Fibroblast of villous mesenchyme (primary cell): Measurements from ENCODE around the gene EPHA2. TPM values are rescaled to one million over a fixed set of nuclear protein-coding genes. Genes with fewer than 3 reads are reported as not detected.

ENCODE experiments used
- DNase-seq: peaks from one replicate; pipeline ENCODE4 v3.0.0-alpha.2; 2010; ENCODE audit warnings: low read depth
- H3K4me3 ChIP-seq: 2 replicates; pipeline ENCODE4 v1.5.1; 2011; ENCODE audit warnings: low read depth, mild to moderate bottlenecking, low read length
- total RNA-seq: library from RNA; depleted of rRNA; stranded (reverse); fragments of >200 nt; gene quantifications from 2 replicates; pipeline ENCODE4 v1.2.3, GENCODE V29; 2012
- TF ChIP-seq, protein P1 (sequence below): IDR thresholded peaks from 2 replicates; pipeline ENCODE4 v1.5.1; 2012; ENCODE audit warnings: low read depth, mild to moderate bottlenecking, low read length; ENCODE audit not compliant: insufficient read depth

Gene EPHA2
- total RNA-seq, 1 donor: 104 TPM

- TF ChIP-seq, protein P1, sequence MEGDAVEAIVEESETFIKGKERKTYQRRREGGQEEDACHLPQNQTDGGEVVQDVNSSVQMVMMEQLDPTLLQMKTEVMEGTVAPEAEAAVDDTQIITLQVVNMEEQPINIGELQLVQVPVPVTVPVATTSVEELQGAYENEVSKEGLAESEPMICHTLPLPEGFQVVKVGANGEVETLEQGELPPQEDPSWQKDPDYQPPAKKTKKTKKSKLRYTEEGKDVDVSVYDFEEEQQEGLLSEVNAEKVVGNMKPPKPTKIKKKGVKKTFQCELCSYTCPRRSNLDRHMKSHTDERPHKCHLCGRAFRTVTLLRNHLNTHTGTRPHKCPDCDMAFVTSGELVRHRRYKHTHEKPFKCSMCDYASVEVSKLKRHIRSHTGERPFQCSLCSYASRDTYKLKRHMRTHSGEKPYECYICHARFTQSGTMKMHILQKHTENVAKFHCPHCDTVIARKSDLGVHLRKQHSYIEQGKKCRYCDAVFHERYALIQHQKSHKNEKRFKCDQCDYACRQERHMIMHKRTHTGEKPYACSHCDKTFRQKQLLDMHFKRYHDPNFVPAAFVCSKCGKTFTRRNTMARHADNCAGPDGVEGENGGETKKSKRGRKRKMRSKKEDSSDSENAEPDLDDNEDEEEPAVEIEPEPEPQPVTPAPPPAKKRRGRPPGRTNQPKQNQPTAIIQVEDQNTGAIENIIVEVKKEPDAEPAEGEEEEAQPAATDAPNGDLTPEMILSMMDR: no peak
- DNase-seq: no peak
- H3K4me3 ChIP-seq: no peak overlapping the region
These were observed 3.3 kb upstream of the EPHA2 start for GRCh38 chr1:16158993-16159831.

DNA sequence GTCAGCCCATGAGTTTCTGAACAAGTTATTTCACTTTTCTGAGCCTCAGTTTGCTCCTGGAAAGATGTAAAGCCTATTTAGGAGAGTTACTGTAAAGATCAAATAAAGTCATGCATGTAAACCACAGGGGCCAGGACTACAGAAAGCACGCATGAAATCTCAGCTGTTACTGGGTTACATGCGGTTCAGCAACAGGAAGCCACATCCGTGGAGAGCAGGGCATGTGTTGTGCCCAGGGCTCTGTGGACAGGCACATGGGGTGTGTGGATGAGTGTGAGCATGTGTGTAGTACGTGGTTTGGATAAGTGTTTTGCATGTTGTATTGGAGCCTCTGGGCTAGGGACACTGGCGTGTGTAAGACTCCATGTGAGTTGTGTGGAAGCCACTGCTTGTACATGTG is 2.2 kb upstream of the EPHA2 start:
- no peak for DNase-seq
- TF ChIP-seq, protein P1: no peak
- H3K4me3 ChIP-seq: no peak overlapping the region

DNA sequence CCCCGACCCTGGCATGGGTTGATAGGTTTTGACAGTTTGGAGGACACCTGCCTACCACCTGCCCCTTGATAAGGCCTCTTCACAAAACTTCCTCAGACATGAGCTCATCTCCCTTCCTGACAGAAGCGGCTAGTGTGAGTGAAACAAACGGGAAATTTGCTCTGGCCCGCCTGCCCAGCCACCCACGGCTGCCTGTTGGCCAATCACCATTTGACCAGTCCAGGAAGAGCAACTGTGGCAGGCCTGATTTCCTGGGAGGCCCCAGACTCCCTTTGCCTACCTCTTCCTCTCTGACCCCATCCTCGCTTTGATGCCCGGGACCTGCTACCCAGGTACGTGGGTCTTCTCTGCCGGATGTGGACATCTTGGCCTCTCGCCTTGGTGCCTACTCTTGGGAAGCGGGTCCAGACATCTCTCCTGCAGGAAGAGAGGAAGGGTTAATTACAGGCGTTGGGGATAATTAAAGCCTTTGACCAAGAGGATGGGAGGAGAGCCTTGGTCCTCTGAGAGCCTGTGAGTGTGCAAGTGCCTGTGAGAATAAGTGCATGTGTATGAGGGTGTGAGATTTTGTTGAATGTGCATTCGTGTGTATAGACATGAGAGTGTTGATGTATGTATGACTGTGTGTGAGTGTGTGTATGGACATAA is 1.1 kb upstream of the EPHA2 start:
- H3K4me3 ChIP-seq: no peak overlapping the region
- TF ChIP-seq, protein P1: no peak
- no peak for DNase-seq

DNA sequence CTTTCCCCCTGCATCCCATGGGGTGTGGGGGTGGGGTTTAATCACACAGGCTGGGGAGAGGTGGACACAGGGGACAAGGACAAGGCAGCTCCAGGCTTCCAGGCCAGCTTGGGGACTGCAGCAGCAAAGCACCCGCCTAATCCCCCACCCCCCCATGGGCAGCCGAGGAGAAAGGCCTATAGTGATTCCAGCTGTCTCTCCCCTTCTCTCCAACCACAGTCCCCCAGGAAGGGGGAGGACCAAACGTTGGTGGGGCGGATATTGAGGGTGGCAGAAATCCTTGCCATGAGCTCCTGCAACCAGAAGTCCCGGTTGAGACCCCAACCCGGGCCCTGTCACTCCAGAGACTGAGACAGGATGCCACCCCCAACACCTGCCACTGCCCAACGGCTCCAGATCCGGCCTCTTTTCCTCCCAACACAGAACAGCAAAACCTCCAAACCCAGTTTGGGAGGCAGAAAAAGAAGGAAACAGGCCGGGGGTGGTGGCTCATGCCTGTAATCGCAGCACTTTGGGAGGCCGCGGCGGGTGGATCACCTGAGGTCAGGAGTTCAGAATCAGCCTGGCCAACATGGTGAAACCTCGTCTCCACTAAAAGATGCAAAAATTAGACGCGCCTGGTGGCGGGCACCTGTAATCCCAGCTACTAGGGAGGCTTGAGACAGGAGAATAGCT is 1.7 kb downstream of the EPHA2 start:
- no peak for DNase-seq
- peak overlapping the region; percentile 87 for H3K4me3 ChIP-seq
- TF ChIP-seq, protein P1: no peak

DNA sequence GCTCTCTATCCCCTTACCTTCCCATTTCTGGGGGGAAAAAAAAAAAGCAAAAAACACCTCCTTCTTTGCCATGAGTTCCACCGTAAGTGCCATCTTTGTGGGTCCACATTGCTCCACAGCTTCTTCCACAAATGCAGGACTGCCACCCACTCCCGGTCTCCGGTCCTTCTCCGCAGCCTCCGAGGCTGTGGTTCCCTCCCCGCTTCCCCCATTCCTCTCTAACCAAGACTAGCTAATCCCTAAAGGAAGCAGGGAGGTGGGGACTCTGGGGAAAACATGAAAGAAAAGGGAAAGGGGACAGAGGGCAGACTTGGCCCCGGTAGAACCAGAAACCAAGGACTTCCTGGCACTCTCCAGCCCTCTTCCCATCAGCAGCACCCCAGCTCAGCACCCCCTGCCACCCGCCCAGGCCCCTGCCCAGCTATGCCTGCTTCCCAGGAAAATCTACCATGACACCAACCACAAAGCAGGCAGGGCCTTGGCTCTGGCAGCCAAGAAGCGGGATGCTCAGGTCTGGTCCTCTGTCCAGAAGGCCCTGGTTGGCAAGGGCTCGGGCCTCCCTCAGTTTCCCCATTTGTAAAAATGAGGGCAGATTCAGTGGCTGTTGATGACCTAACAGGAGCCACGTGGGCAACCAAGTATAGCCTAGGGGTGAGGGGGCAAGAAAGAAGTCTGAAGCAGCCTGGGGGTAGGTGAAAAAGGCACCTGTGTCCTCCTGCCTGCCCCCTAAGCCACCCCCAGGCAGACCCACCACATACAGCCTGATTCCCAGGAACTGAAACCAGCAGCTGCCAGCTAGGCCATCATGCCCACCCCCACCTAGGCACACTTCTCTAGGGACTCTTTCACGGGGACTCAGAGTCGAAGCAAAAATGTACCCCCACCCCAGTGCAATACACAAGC is 2.5 kb downstream of the EPHA2 start:
- H3K4me3 ChIP-seq: peak overlapping the region; percentile 87
- TF ChIP-seq, protein P1: no peak
- peak; percentile 45 for DNase-seq

GRCh38 chr1:16152481-16153087 is 3.3 kb downstream of the EPHA2 start:
- peak overlapping the region; percentile 87 for H3K4me3 ChIP-seq
- TF ChIP-seq, protein P1: no peak
- peak; percentile 52 for DNase-seq
